Measurements from ENCODE around the gene SH3RF3.

SH3RF3 gene

GRCh38 chr2:109304731-109305470 is 175.9 kb downstream of the SH3RF3 start:
- DNase-seq (ENCODE audit: low read depth in 3 of 3) = no peak

DNA sequence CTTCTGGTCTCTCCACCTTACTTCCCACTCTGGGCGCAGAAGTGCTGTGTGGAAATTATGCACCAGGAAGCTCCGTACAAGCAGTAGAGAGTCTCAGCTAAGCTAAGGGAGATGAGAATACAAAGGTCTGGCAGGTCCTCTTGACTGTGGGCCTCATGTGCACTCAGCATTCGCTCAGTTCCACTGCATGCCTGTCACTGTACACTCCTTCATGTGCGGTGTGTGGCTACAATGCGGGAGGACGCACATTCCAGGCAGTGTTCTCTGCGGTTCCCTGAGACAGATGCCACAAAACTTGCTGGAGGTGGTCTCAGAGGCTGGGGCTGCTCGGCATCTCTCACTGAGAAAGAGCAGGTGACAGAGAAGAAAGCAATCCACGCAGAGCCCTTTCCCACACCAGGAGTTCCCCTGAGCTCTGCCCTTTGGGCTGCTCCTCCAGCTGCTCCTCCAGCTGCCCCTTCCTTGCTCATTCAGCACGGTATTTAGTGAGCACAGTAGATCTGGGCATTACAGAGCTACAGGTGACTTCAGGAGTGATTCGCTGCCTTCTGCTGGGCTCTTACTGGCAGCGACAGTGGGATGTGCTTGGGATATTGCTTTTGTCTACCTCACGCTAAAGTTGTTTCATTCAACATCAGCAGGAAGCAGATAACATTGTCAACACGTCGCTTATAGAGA is 176.6 kb downstream of the SH3RF3 start:
- DNase-seq (ENCODE audit: low read depth in 3 of 3) = no peak

DNA sequence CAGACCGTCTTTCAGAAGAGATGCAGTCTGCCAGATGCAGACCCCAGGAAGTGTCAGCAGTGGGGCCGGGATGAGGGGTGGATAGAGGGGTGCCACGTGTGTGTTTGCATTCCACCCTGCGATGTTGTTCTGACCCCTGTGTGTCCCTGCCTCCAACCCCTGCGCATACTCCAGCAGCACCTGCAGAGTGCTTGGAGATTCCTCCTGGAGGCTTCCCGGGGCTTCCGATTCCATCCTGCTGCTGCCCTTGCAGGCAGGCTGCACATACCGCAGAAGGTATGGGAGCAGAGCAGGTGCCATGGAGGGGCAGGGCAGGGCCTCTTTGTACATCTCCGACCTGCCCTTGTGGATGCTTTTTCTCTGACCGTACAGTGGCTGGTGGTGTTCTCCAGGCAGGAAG is 177.2 kb downstream of the SH3RF3 start:
- DNase-seq (ENCODE audit: low read depth in 3 of 3) = no peak

DNA sequence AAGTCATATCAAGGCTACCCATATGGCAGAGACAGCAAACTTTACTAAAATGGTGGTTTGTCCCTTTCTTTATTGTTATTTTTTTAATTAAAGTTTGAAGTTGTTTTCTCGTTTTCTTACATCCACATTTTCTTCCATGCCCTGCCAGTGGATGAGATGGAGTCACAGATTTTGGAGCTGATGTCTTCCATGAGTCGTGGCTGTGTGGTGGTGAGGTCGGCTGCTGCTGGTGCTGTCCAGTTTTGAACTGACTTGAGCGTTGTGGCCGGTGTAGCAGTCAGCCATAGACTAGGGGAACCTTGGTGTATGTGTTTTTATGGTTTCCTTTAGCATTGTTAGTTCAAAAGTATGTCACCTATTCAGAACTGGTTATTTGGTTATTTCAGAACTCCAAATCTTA is 182.8 kb downstream of the SH3RF3 start:
- DNase-seq (ENCODE audit: low read depth in 3 of 3) = no peak

GRCh38 chr2:109312902-109313301 is 183.9 kb downstream of the SH3RF3 start:
- no peak for DNase-seq (ENCODE audit: low read depth in 3 of 3)

- DNase-seq (ENCODE audit: low read depth in 3 of 3) = no peak
Measured at GRCh38 chr2:109313343-109313742, 184.3 kb downstream of the SH3RF3 start.

DNA sequence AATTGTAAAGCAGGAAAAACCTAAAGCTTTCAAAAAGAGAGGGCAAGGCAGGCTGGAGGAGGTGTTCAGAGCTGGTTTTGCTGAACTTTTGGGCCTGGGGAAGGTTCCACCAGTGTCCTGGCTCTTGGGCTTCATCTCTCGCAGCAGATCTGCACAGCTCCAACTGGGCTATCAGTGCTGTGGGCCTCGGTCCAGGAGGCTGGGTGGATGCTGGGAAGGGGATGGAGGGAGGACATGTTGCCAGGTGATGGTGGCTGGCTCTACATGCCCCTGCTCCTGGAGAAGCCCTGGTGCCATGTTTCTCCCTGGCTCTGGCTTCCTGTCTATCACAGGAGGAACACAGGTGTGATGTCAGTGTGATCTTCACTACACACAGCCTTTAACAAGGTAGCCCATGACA is 187.1 kb downstream of the SH3RF3 start:
- no peak for DNase-seq (ENCODE audit: low read depth in 3 of 3)

DNA sequence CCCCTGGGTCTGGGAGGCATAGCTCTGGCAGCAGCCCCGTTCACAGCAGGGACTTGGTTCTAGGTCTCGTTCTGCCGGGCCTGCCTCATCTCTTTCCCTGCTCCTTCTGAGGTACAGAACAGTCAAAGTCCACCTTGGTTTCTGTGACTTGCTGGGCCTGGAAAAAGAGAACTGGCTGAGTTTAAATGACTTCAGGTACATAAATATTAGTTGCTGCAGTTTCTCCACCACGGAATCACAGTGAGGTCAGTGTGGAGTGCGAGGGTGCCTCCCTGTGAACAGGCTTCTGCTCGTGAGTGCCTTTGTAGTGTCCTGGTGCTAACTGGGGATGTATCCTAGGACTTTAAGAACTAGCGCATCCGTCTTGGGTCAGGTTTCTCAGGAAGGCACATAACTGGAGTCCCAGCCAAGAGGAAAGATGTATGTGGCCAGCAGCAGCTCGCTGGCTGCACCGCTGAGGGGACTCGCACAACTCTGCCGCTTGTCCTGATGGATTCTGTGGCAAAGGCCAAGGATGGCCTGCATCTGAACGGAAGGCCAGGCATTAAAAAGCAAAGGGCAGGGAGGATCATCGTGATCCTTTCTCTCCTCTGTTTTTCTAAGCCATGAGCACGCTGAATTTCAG is 188.6 kb downstream of the SH3RF3 start:
- DNase-seq (ENCODE audit: low read depth in 3 of 3) = no peak

- no peak for DNase-seq (ENCODE audit: low read depth in 3 of 3)
Measured at GRCh38 chr2:109318150-109318948, 189.3 kb downstream of the SH3RF3 start.

DNA sequence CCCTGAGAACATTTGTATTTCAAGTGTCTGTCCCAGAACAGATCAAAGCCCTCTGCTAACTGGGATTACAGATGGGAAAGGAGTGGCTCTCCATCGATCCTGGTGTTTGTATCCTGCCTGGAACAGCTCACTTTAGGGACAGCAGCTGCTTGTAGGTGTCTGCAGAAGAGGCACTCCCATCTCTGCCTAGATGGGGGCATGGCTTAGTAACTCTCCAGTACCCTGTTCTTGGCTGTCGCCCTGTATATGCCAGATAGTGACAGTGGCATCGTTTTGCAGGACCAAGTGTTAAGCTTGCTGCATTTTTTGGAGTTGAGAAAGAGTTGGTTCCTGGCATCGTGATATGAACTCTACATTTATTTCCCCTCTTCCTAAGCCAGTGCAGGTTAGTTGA is 189.9 kb downstream of the SH3RF3 start:
- DNase-seq (ENCODE audit: low read depth in 3 of 3) = no peak

GRCh38 chr2:109320195-109320922 is 191.4 kb downstream of the SH3RF3 start:
- DNase-seq (ENCODE audit: low read depth in 3 of 3) = no peak

DNA sequence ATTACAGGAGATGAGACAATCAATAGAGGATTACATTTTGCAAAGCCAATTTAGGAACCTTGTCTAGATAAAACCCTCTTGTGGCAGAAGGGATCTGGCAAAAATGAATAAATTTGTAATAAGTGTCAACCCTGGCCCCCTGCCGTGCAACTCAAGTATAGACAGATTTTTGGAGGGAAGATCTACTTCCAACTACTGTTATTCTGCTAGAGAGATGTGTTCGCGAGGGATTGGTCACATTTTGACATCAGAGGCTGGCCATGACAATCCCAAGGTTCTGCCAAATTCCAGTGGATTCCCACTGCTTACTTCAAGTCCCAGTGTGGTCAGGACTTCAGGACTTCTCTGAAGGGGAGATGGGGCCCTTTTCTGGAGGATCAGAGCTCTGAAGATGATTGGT is 192.6 kb downstream of the SH3RF3 start:
- DNase-seq (ENCODE audit: low read depth in 3 of 3) = no peak

DNA sequence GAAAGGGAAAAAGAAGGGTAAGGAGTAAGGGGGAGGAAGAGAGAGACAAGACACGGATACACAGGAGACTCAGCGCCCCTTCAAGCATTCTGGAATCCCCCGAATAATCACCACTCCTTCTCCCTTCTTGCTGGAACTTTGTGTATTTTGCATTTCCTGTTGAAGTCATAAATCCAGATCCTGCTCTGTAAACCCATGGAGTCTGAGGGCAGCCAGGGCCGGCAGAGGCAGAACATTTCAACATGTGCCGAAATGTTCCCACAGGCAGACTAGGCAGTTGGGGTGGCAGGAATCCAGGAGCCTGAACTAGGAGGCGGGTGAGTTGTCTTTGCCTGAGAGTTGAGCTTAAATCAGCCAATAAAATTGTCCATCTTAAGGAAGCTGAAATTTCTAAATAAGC is 193.1 kb downstream of the SH3RF3 start:
- DNase-seq (ENCODE audit: low read depth in 3 of 3) = no peak

DNA sequence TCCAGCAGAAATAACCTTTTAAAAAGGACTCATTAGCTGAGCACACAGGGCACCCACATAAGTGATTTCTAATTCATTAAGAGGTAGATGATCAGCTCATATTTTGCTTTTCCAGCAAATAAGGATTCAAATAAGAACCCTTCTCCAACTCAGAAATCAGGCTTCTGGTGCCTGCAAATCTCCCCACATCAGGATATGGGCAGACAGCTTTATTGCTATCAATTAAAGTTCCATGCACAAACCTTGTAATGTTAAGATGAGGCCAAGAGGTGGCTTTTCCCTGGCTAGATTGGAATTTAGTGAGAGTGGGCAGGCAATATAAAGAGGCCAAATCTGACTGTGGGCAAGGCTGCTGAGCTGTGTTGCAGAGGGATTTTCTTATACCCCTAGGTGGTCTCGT is 193.6 kb downstream of the SH3RF3 start:
- DNase-seq (ENCODE audit: low read depth in 3 of 3) = no peak

DNA sequence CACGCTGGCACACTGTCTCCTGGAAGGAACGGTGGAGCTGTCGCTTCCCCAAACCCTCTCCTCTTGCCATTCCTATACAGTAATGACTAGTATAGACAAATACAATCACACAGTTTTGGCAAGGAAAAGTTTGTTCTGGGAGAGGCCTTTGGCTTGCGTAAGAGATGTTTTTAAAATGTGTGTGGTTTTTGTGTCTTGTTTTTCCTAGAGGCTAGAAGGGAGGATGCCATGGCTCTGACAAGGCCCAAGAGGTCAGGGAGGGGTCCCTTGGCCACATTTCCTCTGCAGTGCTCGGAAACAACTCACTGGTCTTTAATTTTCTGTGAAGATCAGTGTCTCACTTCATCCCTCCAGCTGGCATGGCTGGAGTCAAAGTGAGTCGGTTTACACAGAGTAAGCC is 195.9 kb downstream of the SH3RF3 start:
- no peak for DNase-seq (ENCODE audit: low read depth in 3 of 3)

DNA sequence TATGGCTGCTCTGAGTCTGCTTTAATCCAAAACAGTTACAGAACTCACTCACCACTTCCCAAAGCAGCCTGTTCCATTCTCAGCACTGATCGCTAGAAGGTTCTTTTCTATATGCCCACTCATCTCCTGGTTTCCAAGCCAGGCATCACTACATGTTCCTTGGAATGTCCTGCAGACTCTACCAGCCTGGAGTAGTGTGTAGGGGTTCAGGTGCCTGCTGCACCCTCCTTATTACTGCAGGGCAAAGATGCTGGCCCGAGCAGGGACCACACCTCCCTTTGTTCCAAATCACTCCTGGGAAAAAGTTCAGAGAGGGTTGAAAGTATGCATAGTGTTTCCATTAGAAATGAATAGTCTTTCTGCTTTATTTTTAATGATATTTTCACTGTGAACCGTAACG is 196.6 kb downstream of the SH3RF3 start:
- no peak for DNase-seq (ENCODE audit: low read depth in 3 of 3)

- no peak for DNase-seq (ENCODE audit: low read depth in 3 of 3)
Measured at GRCh38 chr2:109326306-109326705, 197.3 kb downstream of the SH3RF3 start.

DNA sequence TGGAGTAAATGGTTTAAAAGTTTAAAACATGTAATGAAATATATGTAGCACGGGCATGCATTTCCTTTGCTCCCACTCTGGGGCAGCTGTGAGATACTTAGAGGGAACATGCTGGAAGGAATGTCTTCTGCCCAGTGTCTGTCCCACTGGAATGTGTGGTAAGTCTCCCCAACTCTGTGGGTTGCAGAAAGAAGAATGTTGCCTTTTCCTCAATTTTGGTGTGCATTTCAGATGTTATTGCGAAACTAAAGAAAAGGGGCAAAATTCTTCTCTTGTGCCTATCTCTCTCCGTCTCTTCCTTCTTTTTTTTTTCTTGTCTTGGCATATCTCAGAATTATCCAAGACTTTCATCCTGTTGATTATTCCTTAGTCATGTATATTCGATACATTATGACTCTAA is 201.1 kb downstream of the SH3RF3 start:
- no peak for DNase-seq (ENCODE audit: low read depth in 3 of 3)

DNA sequence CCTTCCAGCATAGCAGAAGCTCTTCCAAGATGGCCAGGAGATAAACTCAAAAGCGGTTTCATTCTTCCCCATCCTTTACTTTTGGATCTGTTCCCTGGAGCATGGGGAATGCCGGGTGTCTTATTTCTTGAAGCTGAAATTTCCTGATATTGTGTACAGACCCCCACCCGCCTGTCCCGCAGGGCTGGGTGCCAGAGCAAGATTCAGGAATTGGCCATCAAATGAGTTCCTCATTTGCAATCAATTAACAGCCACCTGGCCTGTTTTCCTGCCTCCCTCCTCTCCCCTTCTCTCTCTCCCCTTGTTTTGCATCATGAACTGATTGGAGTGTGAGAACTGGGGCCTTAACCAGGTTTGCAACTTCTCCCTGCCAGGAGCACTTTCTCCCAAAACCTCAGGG is 202.1 kb downstream of the SH3RF3 start:
- no peak for DNase-seq (ENCODE audit: low read depth in 3 of 3)

DNA sequence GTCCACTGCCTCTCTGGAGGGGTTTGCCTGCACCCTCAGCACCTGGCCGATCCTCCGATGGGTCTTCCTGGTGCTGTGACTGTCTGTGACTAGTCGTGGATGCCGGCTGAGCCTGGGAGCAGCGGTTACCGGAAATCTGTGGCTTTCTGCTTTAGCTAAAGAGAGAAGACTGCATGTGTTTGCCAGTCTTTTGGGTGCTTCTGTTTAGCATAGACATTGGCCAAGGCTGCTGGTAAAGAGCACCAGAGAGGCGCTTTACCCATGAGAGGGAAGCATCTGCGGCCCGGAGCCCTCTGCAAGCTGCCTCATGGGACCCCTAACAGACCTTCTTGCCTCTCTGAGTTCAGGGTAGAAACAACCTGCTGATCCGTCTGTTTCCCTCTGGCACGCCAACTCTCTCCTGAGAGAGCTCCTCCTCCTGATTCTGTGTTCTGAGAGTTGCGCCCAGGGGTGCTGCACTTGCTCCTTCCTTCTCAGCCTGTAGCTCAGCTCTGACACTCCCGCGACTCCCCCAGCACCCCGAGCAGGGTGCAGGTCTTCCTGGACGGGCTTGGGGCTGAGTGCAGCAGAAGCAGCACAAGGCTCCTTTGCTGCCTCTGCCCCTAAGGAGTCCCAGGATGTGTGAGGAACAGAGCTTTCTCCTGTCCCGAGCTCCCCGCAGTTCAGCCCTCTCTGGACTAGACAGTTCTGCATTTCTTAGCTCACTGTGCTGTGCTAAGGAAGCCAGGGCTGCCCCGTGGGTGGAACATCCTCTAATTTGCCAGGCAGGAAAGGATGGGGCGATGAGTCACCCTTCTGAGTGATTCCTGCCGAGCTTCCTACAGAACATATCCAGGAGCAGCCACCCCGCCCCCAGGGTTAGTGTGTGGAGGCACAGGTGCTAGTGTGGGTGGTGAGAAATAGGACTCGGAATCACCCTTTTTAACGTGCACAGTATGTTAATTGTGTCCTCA is 203.2 kb downstream of the SH3RF3 start:
- DNase-seq (ENCODE audit: low read depth in 3 of 3) = peak in 1 of 3 experiments; percentile 31
